Activated T-helper 17 cell treated with anti-CD3 and anti-CD28 coated beads, Interleukin-2, amount 50 U/mL, for 72 hours (primary cell): ENCODE measurements around the gene CSK. TPM values are rescaled to one million over a fixed set of nuclear protein-coding genes. Genes with fewer than 3 reads are reported as not detected.

Source experiments
- ATAC-seq: fragments of 150-1000 bp; cut with Tn5 transposase; replicated peaks from 2 replicates; pipeline ENCODE4 v1.10.0; 2021; ENCODE audit warnings: mild to moderate bottlenecking, moderate library complexity
- H3K27ac Mint-ChIP-seq: one replicate; pipeline ENCODE4 v1.8.0; 2022; ENCODE audit warnings: mixed read lengths
- H3K27me3 Mint-ChIP-seq: one replicate; pipeline ENCODE4 v1.8.0; 2022; ENCODE audit warnings: mixed read lengths
- H3K36me3 Mint-ChIP-seq: one replicate; pipeline ENCODE4 v1.8.0; 2022; ENCODE audit warnings: low read depth, mild to moderate bottlenecking, mixed read lengths
- H3K4me1 Mint-ChIP-seq: one replicate; pipeline ENCODE4 v1.8.0; 2022; ENCODE audit warnings: mixed read lengths
- H3K4me3 Mint-ChIP-seq: one replicate; pipeline ENCODE4 v1.8.0; 2022; ENCODE audit warnings: mild to moderate bottlenecking, mixed read lengths
- H3K9me3 Mint-ChIP-seq: one replicate; pipeline ENCODE4 v1.8.0; 2022; ENCODE audit warnings: mixed read lengths
- total RNA-seq, 2 donors: library from RNA; stranded (reverse); gene quantifications; one replicate each; pipeline ENCODE4 v1.2.3, GENCODE V29; 2022

Gene CSK
- total RNA-seq, 2 donors from 2014 or later: 176 to 316 TPM

- no peaks in the 10 kb centered on the region for H3K9me3 Mint-ChIP-seq
- H3K27ac Mint-ChIP-seq: no peak overlapping the region
- ATAC-seq: no peak
- H3K36me3 Mint-ChIP-seq: no peaks in the 10 kb centered on the region
- H3K4me3 Mint-ChIP-seq: no peak overlapping the region
- H3K4me1 Mint-ChIP-seq: no peaks in the 10 kb centered on the region
- no peaks in the 10 kb centered on the region for H3K27me3 Mint-ChIP-seq
These were observed 18.5 kb upstream of the CSK start for GRCh38 chr15:74763416-74763815.

GRCh38 chr15:74767167-74768098, 14.4 kb upstream of the CSK start:
- ATAC-seq: no peak
- Mint-ChIP-seq H3K4me1 (peaks cover 10% of the 10 kb centered on the region), H3K4me3 (no peak overlapping the region), H3K9me3 (no peaks in the 10 kb centered on the region), H3K36me3 (no peaks in the 10 kb centered on the region), H3K27me3 (peaks cover 4% of the 10 kb centered on the region), H3K27ac (no peak overlapping the region)

- no peak for ATAC-seq
- peaks cover 10% of the 10 kb centered on the region for H3K4me1 Mint-ChIP-seq
- peaks cover 4% of the 10 kb centered on the region for H3K27me3 Mint-ChIP-seq
- no peaks in the 10 kb centered on the region for H3K36me3 Mint-ChIP-seq
- H3K4me3 Mint-ChIP-seq: peak overlapping the region; percentile 16
- H3K27ac Mint-ChIP-seq: peak overlapping the region; percentile 28
- no peaks in the 10 kb centered on the region for H3K9me3 Mint-ChIP-seq
These were observed 13.6 kb upstream of the CSK start for GRCh38 chr15:74768099-74768770.

GRCh38 chr15:74768771-74769342, 13.0 kb upstream of the CSK start:
- Mint-ChIP-seq H3K27ac (peak overlapping the region; percentile 28), H3K9me3 (no peaks in the 10 kb centered on the region), H3K4me1 (peaks cover 10% of the 10 kb centered on the region), H3K27me3 (peaks cover 4% of the 10 kb centered on the region), H3K36me3 (no peaks in the 10 kb centered on the region), H3K4me3 (peak overlapping the region; percentile 16)
- ATAC-seq: peak; percentile 52

- Mint-ChIP-seq H3K9me3 (no peaks in the 10 kb centered on the region), H3K4me1 (peaks cover 10% of the 10 kb centered on the region), H3K4me3 (no peak overlapping the region), H3K27ac (no peak overlapping the region), H3K36me3 (no peaks in the 10 kb centered on the region), H3K27me3 (peaks cover 4% of the 10 kb centered on the region)
- no peak for ATAC-seq
These were observed 12.3 kb upstream of the CSK start for GRCh38 chr15:74769463-74770025.

- no peak overlapping the region for H3K4me3 Mint-ChIP-seq
- peaks cover 13% of the 10 kb centered on the region for H3K4me1 Mint-ChIP-seq
- no peaks in the 10 kb centered on the region for H3K9me3 Mint-ChIP-seq
- H3K36me3 Mint-ChIP-seq: no peaks in the 10 kb centered on the region
- no peak overlapping the region for H3K27ac Mint-ChIP-seq
- peaks cover 4% of the 10 kb centered on the region for H3K27me3 Mint-ChIP-seq
- ATAC-seq: no peak
These were observed 11.5 kb upstream of the CSK start for GRCh38 chr15:74770211-74770903.

- no peaks in the 10 kb centered on the region for H3K9me3 Mint-ChIP-seq
- no peaks in the 10 kb centered on the region for H3K36me3 Mint-ChIP-seq
- ATAC-seq: no peak
- H3K4me3 Mint-ChIP-seq: no peak overlapping the region
- peaks cover 4% of the 10 kb centered on the region for H3K27me3 Mint-ChIP-seq
- peak overlapping the region; percentile 73 for H3K27ac Mint-ChIP-seq
- peaks cover 32% of the 10 kb centered on the region for H3K4me1 Mint-ChIP-seq
These were observed 8.6 kb upstream of the CSK start for GRCh38 chr15:74773329-74773728.

- Mint-ChIP-seq H3K4me1 (peaks cover 34% of the 10 kb centered on the region), H3K27me3 (peaks cover 2% of the 10 kb centered on the region), H3K4me3 (no peak overlapping the region), H3K9me3 (no peaks in the 10 kb centered on the region), H3K36me3 (no peaks in the 10 kb centered on the region), H3K27ac (peak overlapping the region; percentile 73)
- no peak for ATAC-seq
These were observed 8.1 kb upstream of the CSK start for GRCh38 chr15:74773731-74774252.

GRCh38 chr15:74775132-74775562, 6.7 kb upstream of the CSK start:
- no peaks in the 10 kb centered on the region for H3K27me3 Mint-ChIP-seq
- H3K9me3 Mint-ChIP-seq: no peaks in the 10 kb centered on the region
- peaks cover 44% of the 10 kb centered on the region for H3K4me1 Mint-ChIP-seq
- ATAC-seq: no peak
- H3K4me3 Mint-ChIP-seq: no peak overlapping the region
- peak overlapping the region; percentile 99 for H3K27ac Mint-ChIP-seq
- no peaks in the 10 kb centered on the region for H3K36me3 Mint-ChIP-seq

- Mint-ChIP-seq H3K36me3 (no peaks in the 10 kb centered on the region), H3K4me1 (peaks cover 50% of the 10 kb centered on the region), H3K27ac (peak overlapping the region; percentile 99), H3K4me3 (peak overlapping the region; percentile 82), H3K9me3 (no peaks in the 10 kb centered on the region), H3K27me3 (no peaks in the 10 kb centered on the region)
- no peak for ATAC-seq
These were observed 6.0 kb upstream of the CSK start for GRCh38 chr15:74775894-74776293.

- Mint-ChIP-seq H3K4me1 (peaks cover 53% of the 10 kb centered on the region), H3K27ac (peak overlapping the region; percentile 99), H3K4me3 (peak overlapping the region; percentile 82), H3K36me3 (peaks cover 6% of the 10 kb centered on the region), H3K27me3 (no peaks in the 10 kb centered on the region), H3K9me3 (no peaks in the 10 kb centered on the region)
- peak; percentile 54 for ATAC-seq
These were observed 4.8 kb upstream of the CSK start for GRCh38 chr15:74776821-74777768.

GRCh38 chr15:74777769-74778598, 3.9 kb upstream of the CSK start:
- peak overlapping the region; percentile 99 for H3K27ac Mint-ChIP-seq
- no peaks in the 10 kb centered on the region for H3K9me3 Mint-ChIP-seq
- H3K4me1 Mint-ChIP-seq: peaks cover 53% of the 10 kb centered on the region
- peaks cover 11% of the 10 kb centered on the region for H3K36me3 Mint-ChIP-seq
- ATAC-seq: no peak
- H3K4me3 Mint-ChIP-seq: peak overlapping the region; percentile 82
- H3K27me3 Mint-ChIP-seq: no peaks in the 10 kb centered on the region
